Glutamatergic neuron (in vitro differentiated cells): ENCODE measurements around the gene MDH2. TPM values are rescaled to one million over a fixed set of nuclear protein-coding genes. Genes with fewer than 3 reads are reported as not detected.

ENCODE experiments used
- DNase-seq: peaks from one replicate; pipeline ENCODE4 v3.0.0; 2022
- H3K27ac Mint-ChIP-seq: one replicate; pipeline ENCODE4 v1.8.0; 2020; ENCODE audit warnings: mild to moderate bottlenecking, mixed read lengths, inconsistent platforms; ENCODE audit not compliant: unreplicated experiment
- H3K27me3 Mint-ChIP-seq: one replicate; pipeline ENCODE4 v1.8.0; 2020; ENCODE audit warnings: mild to moderate bottlenecking, moderate library complexity, mixed read lengths, inconsistent platforms; ENCODE audit not compliant: unreplicated experiment
- H3K36me3 Mint-ChIP-seq: one replicate; pipeline ENCODE4 v1.8.0; 2020; ENCODE audit warnings: mild to moderate bottlenecking, mixed read lengths, inconsistent platforms; ENCODE audit not compliant: unreplicated experiment
- H3K4me1 Mint-ChIP-seq: one replicate; pipeline ENCODE4 v1.8.0; 2020; ENCODE audit warnings: mild to moderate bottlenecking, low read depth, mixed read lengths, inconsistent platforms; ENCODE audit not compliant: unreplicated experiment
- H3K4me3 Mint-ChIP-seq: one replicate; pipeline ENCODE4 v1.8.0; 2020; ENCODE audit warnings: mild to moderate bottlenecking, mixed read lengths, inconsistent platforms; ENCODE audit not compliant: unreplicated experiment
- H3K9me3 Mint-ChIP-seq: one replicate; pipeline ENCODE4 v1.8.0; 2020; ENCODE audit warnings: mild to moderate bottlenecking, moderate library complexity, mixed read lengths, inconsistent platforms; ENCODE audit not compliant: unreplicated experiment
- CTCF ChIP-seq: fragments of 200-600 bp; sonication (generic); IDR thresholded peaks from one replicate; pipeline ENCODE4 v1.5.0; 2021; ENCODE audit not compliant: partially characterized antibody, unreplicated experiment
- total RNA-seq: library from RNA; stranded (reverse); fragmentation: NEBNext Ultra II Directional; extraction: Animal tissue kit (Norgen Biotek cat#: 25700); gene quantifications from one replicate; pipeline ENCODE4 v1.2.1, GENCODE V29; 2021; ENCODE audit not compliant: unreplicated experiment

MDH2 gene
- total RNA-seq, 1 donor from 2014 or later, result 126 TPM

DNA sequence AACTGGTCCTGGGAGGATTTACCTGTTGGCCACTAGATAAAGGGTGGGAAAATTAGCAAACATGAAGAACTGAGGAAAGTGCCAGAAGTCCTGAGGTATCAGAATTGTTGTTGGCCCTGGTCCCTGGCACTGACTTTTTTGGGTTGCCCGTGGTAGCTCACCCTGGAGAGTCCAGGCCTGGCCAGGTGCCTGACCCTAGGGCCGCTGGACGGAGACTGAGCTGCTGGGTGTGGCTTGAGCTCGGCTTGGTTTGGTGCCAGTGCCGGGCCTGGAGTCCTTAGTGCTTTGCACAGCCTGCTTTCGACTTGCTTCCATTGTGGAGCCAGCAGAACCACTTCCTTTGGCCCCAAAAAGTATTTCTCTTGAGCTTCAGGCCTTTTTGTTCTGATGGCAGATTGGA is 12.9 kb downstream of the MDH2 start:
- TF ChIP-seq CTCF, result no peak
- DNase-seq, result no peak
- Mint-ChIP-seq H3K27me3 (peaks cover 9% of the 10 kb centered on the region), H3K27ac (no peak overlapping the region), H3K9me3 (peaks cover 7% of the 10 kb centered on the region), H3K4me3 (no peak overlapping the region), H3K4me1 (no peaks in the 10 kb centered on the region), H3K36me3 (no peaks in the 10 kb centered on the region)

DNA sequence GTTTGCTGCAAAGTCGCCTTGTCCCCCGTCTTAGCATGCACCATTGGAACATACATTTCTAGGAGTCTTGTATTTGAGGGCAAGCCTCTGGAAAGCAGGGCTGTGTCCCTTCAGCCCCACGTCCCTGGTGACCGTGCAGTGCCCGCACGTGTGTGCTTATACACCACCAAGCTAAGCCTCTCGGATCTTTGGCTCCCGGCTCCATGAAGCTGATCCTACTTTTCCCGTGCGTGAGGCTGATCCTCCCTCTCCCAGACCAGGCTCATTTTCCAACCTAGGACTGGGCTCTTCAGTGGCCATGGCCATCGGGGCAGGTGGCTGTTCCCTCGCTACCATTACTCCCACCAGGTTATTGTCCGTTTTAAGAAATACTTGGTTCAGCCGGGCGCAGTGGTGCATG is 14.3 kb downstream of the MDH2 start:
- DNase-seq, result no peak
- Mint-ChIP-seq H3K27ac (no peak overlapping the region), H3K9me3 (peaks cover 7% of the 10 kb centered on the region), H3K4me3 (no peak overlapping the region), H3K36me3 (no peaks in the 10 kb centered on the region), H3K27me3 (peaks cover 9% of the 10 kb centered on the region), H3K4me1 (no peaks in the 10 kb centered on the region)
- no peak for TF ChIP-seq CTCF

DNA sequence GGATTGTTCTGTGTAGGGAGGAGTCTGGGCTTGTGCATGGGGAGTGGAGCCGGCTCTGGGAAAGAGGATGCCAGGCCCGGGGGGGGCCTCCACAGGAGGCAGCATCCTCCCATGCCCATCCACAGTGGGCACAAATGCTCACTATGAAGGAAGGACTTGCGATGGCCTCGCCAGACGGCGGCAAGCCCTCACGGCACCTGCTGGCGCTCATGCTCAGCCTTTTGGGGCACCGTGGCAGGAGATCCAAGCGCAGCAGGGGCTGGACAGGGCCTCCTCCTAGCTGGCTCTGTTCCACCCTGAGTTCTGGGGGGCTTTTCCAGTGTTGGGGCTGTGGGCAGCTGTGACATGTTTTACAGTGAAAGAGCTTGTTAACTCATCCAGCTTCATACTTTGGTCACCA is 15.2 kb downstream of the MDH2 start:
- H3K4me1 Mint-ChIP-seq, result no peaks in the 10 kb centered on the region
- H3K9me3 Mint-ChIP-seq, result peaks cover 3% of the 10 kb centered on the region
- no peak for TF ChIP-seq CTCF
- no peak for DNase-seq
- H3K27ac Mint-ChIP-seq, result no peak overlapping the region
- H3K4me3 Mint-ChIP-seq, result no peak overlapping the region
- peaks cover 9% of the 10 kb centered on the region for H3K27me3 Mint-ChIP-seq
- no peaks in the 10 kb centered on the region for H3K36me3 Mint-ChIP-seq

- Mint-ChIP-seq H3K4me1 (no peaks in the 10 kb centered on the region), H3K4me3 (no peak overlapping the region), H3K36me3 (no peaks in the 10 kb centered on the region)
These were observed 15.6 kb downstream of the MDH2 start for GRCh38 chr7:76063525-76063924.

More at GRCh38 chr7:76063525-76063924, 15.6 kb downstream of the MDH2 start:
- DNase-seq, result no peak
- Mint-ChIP-seq H3K27ac (no peak overlapping the region), H3K27me3 (peaks cover 9% of the 10 kb centered on the region), H3K9me3 (peaks cover 3% of the 10 kb centered on the region)
- no peak for TF ChIP-seq CTCF
